Measurements from ENCODE around the gene PCDH8. TPM values are rescaled to one million over a fixed set of nuclear protein-coding genes. Genes with fewer than 3 reads are reported as not detected.

Gene PCDH8
- total and polyA plus RNA-seq, 2 experiments from 2014 or later: 0.36 to 1.7 TPM

DNA sequence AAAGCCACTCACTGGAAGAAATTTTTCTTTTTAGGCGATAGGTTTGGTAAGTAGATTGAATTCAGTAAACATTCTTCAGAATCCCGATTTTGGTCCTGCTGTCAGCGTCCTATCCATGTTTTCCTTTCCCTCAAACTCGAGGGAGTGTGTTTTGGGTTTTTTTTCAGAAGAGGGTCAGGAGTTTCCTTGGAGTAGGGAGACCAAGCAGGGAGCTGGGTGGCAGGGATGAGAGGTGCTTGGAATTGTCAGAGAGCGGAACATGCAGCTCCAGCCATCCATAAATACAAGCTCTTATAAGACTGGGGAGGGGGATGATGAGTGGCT, 1.6 kb upstream of the PCDH8 start:
- TF ChIP-seq NANOG (IDR thresholded peaks at IDR 0.05; ENCODE audit: borderline replicate concordance) (no peak), ZNF331 (CRISPR knock-in tag; IDR thresholded peaks at IDR 0.05; ENCODE audit: low read depth) (no peak), REST (IDR thresholded peaks at IDR 0.05; ENCODE audit: unreplicated experiment) (no peak), ZNF114 (CRISPR knock-in tag; IDR thresholded peaks at IDR 0.05) (no peak), CTCF (conservative IDR thresholded peaks at IDR 0.05; ENCODE audit: low read depth in 2 of 2) (no peak), EZH2 (IDR thresholded peaks at IDR 0.05; ENCODE audit: low read depth, unreplicated experiment) (no peak), CREB1 (CRISPR knock-in tag; IDR thresholded peaks at IDR 0.05; ENCODE audit: low read depth) (no peak), POLR2AphosphoS5 (IDR thresholded peaks at IDR 0.05; ENCODE audit: low read depth) (no peak), STAT1 (IDR thresholded peaks at IDR 0.05; ENCODE audit: unreplicated experiment) (no peak), EZH2phosphoT487 (IDR thresholded peaks at IDR 0.05; ENCODE audit: unreplicated experiment) (no peak), JUNB (IDR thresholded peaks at IDR 0.05; ENCODE audit: unreplicated experiment) (no peak)
- TF ChIP-seq, protein P1, sequence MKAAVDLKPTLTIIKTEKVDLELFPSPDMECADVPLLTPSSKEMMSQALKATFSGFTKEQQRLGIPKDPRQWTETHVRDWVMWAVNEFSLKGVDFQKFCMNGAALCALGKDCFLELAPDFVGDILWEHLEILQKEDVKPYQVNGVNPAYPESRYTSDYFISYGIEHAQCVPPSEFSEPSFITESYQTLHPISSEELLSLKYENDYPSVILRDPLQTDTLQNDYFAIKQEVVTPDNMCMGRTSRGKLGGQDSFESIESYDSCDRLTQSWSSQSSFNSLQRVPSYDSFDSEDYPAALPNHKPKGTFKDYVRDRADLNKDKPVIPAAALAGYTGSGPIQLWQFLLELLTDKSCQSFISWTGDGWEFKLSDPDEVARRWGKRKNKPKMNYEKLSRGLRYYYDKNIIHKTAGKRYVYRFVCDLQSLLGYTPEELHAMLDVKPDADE (IDR thresholded peaks at IDR 0.05): no peak
- TF ChIP-seq, protein P2, sequence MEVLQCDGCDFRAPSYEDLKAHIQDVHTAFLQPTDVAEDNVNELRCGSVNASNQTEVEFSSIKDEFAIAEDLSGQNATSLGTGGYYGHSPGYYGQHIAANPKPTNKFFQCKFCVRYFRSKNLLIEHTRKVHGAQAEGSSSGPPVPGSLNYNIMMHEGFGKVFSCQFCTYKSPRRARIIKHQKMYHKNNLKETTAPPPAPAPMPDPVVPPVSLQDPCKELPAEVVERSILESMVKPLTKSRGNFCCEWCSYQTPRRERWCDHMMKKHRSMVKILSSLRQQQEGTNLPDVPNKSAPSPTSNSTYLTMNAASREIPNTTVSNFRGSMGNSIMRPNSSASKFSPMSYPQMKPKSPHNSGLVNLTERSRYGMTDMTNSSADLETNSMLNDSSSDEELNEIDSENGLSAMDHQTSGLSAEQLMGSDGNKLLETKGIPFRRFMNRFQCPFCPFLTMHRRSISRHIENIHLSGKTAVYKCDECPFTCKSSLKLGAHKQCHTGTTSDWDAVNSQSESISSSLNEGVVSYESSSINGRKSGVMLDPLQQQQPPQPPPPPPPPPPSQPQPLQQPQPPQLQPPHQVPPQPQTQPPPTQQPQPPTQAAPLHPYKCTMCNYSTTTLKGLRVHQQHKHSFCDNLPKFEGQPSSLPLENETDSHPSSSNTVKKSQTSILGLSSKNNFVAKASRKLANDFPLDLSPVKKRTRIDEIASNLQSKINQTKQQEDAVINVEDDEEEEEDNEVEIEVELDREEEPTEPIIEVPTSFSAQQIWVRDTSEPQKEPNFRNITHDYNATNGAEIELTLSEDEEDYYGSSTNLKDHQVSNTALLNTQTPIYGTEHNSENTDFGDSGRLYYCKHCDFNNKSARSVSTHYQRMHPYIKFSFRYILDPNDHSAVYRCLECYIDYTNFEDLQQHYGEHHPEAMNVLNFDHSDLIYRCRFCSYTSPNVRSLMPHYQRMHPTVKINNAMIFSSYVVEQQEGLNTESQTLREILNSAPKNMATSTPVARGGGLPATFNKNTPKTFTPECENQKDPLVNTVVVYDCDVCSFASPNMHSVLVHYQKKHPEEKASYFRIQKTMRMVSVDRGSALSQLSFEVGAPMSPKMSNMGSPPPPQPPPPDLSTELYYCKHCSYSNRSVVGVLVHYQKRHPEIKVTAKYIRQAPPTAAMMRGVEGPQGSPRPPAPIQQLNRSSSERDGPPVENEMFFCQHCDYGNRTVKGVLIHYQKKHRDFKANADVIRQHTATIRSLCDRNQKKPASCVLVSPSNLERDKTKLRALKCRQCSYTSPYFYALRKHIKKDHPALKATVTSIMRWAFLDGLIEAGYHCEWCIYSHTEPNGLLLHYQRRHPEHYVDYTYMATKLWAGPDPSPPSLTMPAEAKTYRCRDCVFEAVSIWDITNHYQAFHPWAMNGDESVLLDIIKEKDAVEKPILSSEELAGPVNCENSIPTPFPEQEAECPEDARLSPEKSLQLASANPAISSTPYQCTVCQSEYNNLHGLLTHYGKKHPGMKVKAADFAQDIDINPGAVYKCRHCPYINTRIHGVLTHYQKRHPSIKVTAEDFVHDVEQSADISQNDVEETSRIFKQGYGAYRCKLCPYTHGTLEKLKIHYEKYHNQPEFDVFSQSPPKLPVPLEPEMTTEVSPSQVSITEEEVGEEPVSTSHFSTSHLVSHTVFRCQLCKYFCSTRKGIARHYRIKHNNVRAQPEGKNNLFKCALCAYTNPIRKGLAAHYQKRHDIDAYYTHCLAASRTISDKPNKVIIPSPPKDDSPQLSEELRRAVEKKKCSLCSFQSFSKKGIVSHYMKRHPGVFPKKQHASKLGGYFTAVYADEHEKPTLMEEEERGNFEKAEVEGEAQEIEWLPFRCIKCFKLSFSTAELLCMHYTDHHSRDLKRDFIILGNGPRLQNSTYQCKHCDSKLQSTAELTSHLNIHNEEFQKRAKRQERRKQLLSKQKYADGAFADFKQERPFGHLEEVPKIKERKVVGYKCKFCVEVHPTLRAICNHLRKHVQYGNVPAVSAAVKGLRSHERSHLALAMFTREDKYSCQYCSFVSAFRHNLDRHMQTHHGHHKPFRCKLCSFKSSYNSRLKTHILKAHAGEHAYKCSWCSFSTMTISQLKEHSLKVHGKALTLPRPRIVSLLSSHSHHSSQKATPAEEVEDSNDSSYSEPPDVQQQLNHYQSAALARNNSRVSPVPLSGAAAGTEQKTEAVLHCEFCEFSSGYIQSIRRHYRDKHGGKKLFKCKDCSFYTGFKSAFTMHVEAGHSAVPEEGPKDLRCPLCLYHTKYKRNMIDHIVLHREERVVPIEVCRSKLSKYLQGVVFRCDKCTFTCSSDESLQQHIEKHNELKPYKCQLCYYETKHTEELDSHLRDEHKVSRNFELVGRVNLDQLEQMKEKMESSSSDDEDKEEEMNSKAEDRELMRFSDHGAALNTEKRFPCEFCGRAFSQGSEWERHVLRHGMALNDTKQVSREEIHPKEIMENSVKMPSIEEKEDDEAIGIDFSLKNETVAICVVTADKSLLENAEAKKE (CRISPR knock-in tag; IDR thresholded peaks at IDR 0.05): no peak
- H3K27me3 ChIP-seq (ENCODE audit: insufficient read depth): peaks cover 61% of the 10 kb centered on the region
- H3K4me1 Mint-ChIP-seq: peaks cover 31% of the 10 kb centered on the region
- H3F3A ChIP-seq (replicated peaks; ENCODE audit: low read depth): peaks cover 13% of the 10 kb centered on the region
- H3K4me2 ChIP-seq: peak overlapping the region; percentile 72
- no peaks in the 10 kb centered on the region for H3K9me2 ChIP-seq (ENCODE audit: insufficient read depth)
- ATAC-seq: no peak
- no peaks in the 10 kb centered on the region; the same call in 1 of the 2 replicates for H4K20me1 ChIP-seq (replicated peaks; ENCODE audit: insufficient read depth)
- peaks cover 4% of the 10 kb centered on the region; the same call in 2 of the 3 replicates for H3K36me3 Mint-ChIP-seq (ENCODE audit: low read depth)
- peak overlapping the region; percentile 91 for H3K4me3 ChIP-seq
- peaks cover 9% of the 10 kb centered on the region; the same call in 2 of the 3 replicates for H3K9me3 Mint-ChIP-seq
- DNase-seq (ENCODE audit: low spot score): no peak
- H3K27ac ChIP-seq (ENCODE audit: low read depth): no peak overlapping the region
- H3K27ac Mint-ChIP-seq: no peak overlapping the region
- no peaks in the 10 kb centered on the region for H3K36me3 ChIP-seq (ENCODE audit: insufficient read depth)
- H3K4me3 Mint-ChIP-seq: peak overlapping the region; percentile 86
- H3K4me1 ChIP-seq (ENCODE audit: insufficient read depth): peaks cover 41% of the 10 kb centered on the region
- H3K27me3 Mint-ChIP-seq (ENCODE audit: insufficient read depth, low read depth, poor library complexity): peaks cover 49% of the 10 kb centered on the region
- no peaks in the 10 kb centered on the region for H3K79me2 ChIP-seq (replicated peaks; ENCODE audit: insufficient read depth)
- peak overlapping the region; percentile 84; the same call in 1 of the 2 replicates for H2AFZ ChIP-seq
